OCI-LY1 (cell line): Measurements from ENCODE around the gene PTPN18.

ENCODE experiments used
- CTCF ChIP-seq: fragments of 200-600 bp; sonication (generic), shearing (Covaris generic); IDR thresholded peaks from 2 replicates; pipeline ENCODE4 v1.5.1; 2017; ENCODE audit warnings: mild to moderate bottlenecking, antibody characterized with exemption, low read length, moderate library complexity, mixed read lengths
- EZH2 ChIP-seq: fragments of 200-600 bp; sonication (generic), shearing (Covaris generic); IDR thresholded peaks from 2 replicates; pipeline ENCODE4 v1.8.0; 2017; ENCODE audit warnings: borderline replicate concordance, mixed run types, mild to moderate bottlenecking, antibody characterized with exemption, low read length, moderate library complexity, mixed read lengths

GRCh38 chr2:130344578-130344977 is 11.3 kb upstream of the PTPN18 start:
- TF ChIP-seq CTCF (no peak), EZH2 (no peak)
